Vagina (tissue), 2 donors: ENCODE measurements around the gene RGMB.

ENCODE experiments used
- POLR2A ChIP-seq, 2 donors: fragments of 450-650 bp; IDR thresholded peaks; one replicate each; pipeline ENCODE4 v1.6.1; 2017; ENCODE audit warnings: antibody characterized with exemption in 2 of 2, mild to moderate bottlenecking in 2 of 2, moderate library complexity in 2 of 2
- POLR2AphosphoS5 ChIP-seq, 2 donors: sonication (generic); formaldehyde crosslinking; IDR thresholded peaks; one replicate each; pipeline ENCODE4 v1.9.0; 2017; ENCODE audit warnings: antibody characterized with exemption in 2 of 2, mild to moderate bottlenecking in 2 of 2, low read depth in 1 of 2; ENCODE audit not compliant: insufficient read depth in 1 of 2
- TF ChIP-seq, protein P1 (sequence below), 3 experiments: fragments of 450-650 bp in 2 of 3; fragments of 200-600 bp in 1 of 3; sonication (generic) in 1 of 3; IDR thresholded peaks; one replicate each; pipeline ENCODE4 v1.5.1; 2017 to 2019; ENCODE audit warnings: antibody characterized with exemption in 3 of 3, mild to moderate bottlenecking in 2 of 3, moderate library complexity in 2 of 3

DNA sequence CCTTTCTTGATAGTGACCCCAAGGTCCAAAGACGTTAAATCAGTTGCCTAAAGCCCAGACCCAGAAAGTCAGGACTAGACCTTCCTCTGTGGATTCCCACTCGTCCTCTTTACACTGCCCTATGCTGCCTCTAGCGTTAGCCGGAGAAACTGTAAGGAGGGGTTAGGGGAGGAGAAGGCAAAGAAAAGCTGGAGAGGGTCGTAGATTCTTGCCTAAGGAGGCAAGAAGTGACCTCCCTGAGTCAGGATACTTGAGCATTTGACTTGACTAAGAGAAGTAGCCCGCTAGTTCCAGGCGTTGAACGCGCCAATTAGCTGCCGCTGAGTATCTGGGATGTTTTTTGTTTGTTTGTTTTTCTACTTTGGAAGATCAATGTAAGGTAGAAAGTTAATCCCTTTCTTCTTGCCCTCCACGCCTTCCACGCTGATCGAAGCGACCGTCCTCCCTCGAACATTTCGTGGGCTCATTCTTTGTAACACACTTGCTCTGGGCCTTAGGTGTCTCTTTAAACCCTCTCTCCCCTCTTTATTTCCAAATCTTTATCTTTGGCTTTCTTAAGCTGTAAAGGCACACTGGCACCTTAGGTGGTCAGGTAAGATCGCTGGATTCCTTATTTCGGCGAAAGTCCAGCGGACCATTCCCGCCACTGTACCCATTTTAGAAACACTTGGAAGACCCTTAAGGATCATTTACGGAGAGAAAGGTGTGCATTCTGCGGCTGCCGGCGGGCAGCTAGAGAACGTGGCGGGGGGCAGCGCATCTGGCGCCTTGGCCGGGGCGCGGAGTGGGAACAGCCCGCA is 5.1 kb upstream of the RGMB start:
- TF ChIP-seq, protein P1, sequence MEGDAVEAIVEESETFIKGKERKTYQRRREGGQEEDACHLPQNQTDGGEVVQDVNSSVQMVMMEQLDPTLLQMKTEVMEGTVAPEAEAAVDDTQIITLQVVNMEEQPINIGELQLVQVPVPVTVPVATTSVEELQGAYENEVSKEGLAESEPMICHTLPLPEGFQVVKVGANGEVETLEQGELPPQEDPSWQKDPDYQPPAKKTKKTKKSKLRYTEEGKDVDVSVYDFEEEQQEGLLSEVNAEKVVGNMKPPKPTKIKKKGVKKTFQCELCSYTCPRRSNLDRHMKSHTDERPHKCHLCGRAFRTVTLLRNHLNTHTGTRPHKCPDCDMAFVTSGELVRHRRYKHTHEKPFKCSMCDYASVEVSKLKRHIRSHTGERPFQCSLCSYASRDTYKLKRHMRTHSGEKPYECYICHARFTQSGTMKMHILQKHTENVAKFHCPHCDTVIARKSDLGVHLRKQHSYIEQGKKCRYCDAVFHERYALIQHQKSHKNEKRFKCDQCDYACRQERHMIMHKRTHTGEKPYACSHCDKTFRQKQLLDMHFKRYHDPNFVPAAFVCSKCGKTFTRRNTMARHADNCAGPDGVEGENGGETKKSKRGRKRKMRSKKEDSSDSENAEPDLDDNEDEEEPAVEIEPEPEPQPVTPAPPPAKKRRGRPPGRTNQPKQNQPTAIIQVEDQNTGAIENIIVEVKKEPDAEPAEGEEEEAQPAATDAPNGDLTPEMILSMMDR (IDR thresholded peaks at IDR 0.05) = peak in 2 of 3 experiments; percentile 67 to 73
- TF ChIP-seq POLR2A (IDR thresholded peaks at IDR 0.05) (no peak), POLR2AphosphoS5 (IDR thresholded peaks at IDR 0.05; ENCODE audit: insufficient read depth in 1 of 2, low read depth in 1 of 2) (peak in 1 of 2 donors; percentile 23)
